Trophoblast cell (in vitro differentiated cells and primary cell): ENCODE measurements around the gene PLCL1.

Experiments used
- DNase-seq, 2 donors: peaks; one replicate each; pipeline ENCODE4 v3.0.0-alpha.2; 2016
- H2AFZ ChIP-seq: 2 replicates; pipeline ENCODE4 v1.6.1; 2013; ENCODE audit warnings: low read length, moderate library complexity, mild to moderate bottlenecking; ENCODE audit not compliant: insufficient read depth, poor library complexity
- H2AK5ac ChIP-seq: 2 replicates; pipeline ENCODE4 v1.6.1; 2013; ENCODE audit warnings: mild to moderate bottlenecking, low read length
- H2BK120ac ChIP-seq: 2 replicates; pipeline ENCODE4 v1.6.1; 2013; ENCODE audit warnings: low read length, mild to moderate bottlenecking, moderate library complexity; ENCODE audit not compliant: insufficient read depth, poor library complexity
- H2BK12ac ChIP-seq: 2 replicates; pipeline ENCODE4 v1.6.1; 2013; ENCODE audit warnings: mild to moderate bottlenecking, low read length, moderate library complexity
- H2BK5ac ChIP-seq: 2 replicates; pipeline ENCODE4 v1.6.1; 2013; ENCODE audit warnings: low read length, low read depth, moderate library complexity, mild to moderate bottlenecking; ENCODE audit not compliant: poor library complexity
- H3K14ac ChIP-seq: 2 replicates; pipeline ENCODE4 v1.6.1; 2013; ENCODE audit warnings: mild to moderate bottlenecking, low read length
- H3K18ac ChIP-seq: 2 replicates; pipeline ENCODE4 v1.6.1; 2013; ENCODE audit warnings: mild to moderate bottlenecking, low read length
- H3K23ac ChIP-seq: 2 replicates; pipeline ENCODE4 v1.6.1; 2013; ENCODE audit warnings: low read length
- H3K27ac ChIP-seq: 2 replicates; pipeline ENCODE4 v1.5.1; 2013; ENCODE audit warnings: low read depth, mild to moderate bottlenecking, inconsistent platforms, low read length, moderate library complexity
- H3K27me3 ChIP-seq: 2 replicates; pipeline ENCODE4 v1.6.1; 2013; ENCODE audit warnings: inconsistent platforms, mild to moderate bottlenecking, low read length, moderate library complexity; ENCODE audit not compliant: insufficient read depth
- H3K36me3 ChIP-seq, 2 experiments: 1 replicate in 1 of 2; 2 replicates in 1 of 2; pipeline ENCODE4 v1.6.1; 2013; ENCODE audit warnings: low read length in 2 of 2, mild to moderate bottlenecking in 2 of 2, moderate library complexity in 1 of 2; ENCODE audit not compliant: insufficient read depth in 2 of 2, control insufficient read depth in 1 of 2
- H3K4ac ChIP-seq: 2 replicates; pipeline ENCODE4 v1.6.1; 2013; ENCODE audit warnings: low read depth, mild to moderate bottlenecking, low read length, moderate library complexity
- H3K4me1 ChIP-seq, 2 experiments: 1 replicate in 1 of 2; 2 replicates in 1 of 2; pipeline ENCODE4 v1.6.1; 2013; ENCODE audit warnings: low read length in 2 of 2, mild to moderate bottlenecking in 2 of 2, moderate library complexity in 1 of 2; ENCODE audit not compliant: insufficient read depth in 2 of 2, control insufficient read depth in 1 of 2
- H3K4me2 ChIP-seq: 2 replicates; pipeline ENCODE4 v1.6.1; 2013; ENCODE audit warnings: inconsistent platforms, mild to moderate bottlenecking, low read length, moderate library complexity
- H3K4me3 ChIP-seq: 2 replicates; pipeline ENCODE4 v1.5.1; 2013; ENCODE audit warnings: mild to moderate bottlenecking, low read depth, low read length, inconsistent platforms
- H3K79me1 ChIP-seq: one replicate; pipeline ENCODE4 v1.6.1; 2013; ENCODE audit warnings: low read length
- H3K79me2 ChIP-seq: 2 replicates; pipeline ENCODE4 v1.6.1; 2013; ENCODE audit warnings: low read length, mild to moderate bottlenecking; ENCODE audit not compliant: control insufficient read depth, insufficient read depth, poor library complexity
- H3K9ac ChIP-seq: 2 replicates; pipeline ENCODE4 v1.6.1; 2013; ENCODE audit warnings: mild to moderate bottlenecking, low read length
- H3K9me3 ChIP-seq: 2 replicates; pipeline ENCODE4 v1.6.1; 2013; ENCODE audit warnings: low read depth, mild to moderate bottlenecking, control low read depth, inconsistent platforms, low read length; ENCODE audit not compliant: insufficient read depth
- H4K12ac ChIP-seq: 2 replicates; pipeline ENCODE4 v1.6.1; 2013; ENCODE audit warnings: low read depth, mild to moderate bottlenecking, low read length, moderate library complexity
- H4K8ac ChIP-seq: 2 replicates; pipeline ENCODE4 v1.6.1; 2013; ENCODE audit warnings: low read depth, mild to moderate bottlenecking, low read length, moderate library complexity
- H4K91ac ChIP-seq: one replicate; pipeline ENCODE4 v1.6.1; 2013; ENCODE audit warnings: low read depth, mild to moderate bottlenecking, low read length, moderate library complexity
- WGBS: extraction: QIAGEN DNeasy Blood & Tissue Kit; methylation state at CpG from one replicate; pipeline ENCODE4 v1.1.7; 2013; ENCODE audit warnings: missing lambda C conversion rate; ENCODE audit not compliant: insufficient read length, insufficient coverage; ENCODE audit errors: extremely low coverage; 5-methylcytosine and 5-hydroxymethylcytosine counted together

PLCL1 gene

DNA sequence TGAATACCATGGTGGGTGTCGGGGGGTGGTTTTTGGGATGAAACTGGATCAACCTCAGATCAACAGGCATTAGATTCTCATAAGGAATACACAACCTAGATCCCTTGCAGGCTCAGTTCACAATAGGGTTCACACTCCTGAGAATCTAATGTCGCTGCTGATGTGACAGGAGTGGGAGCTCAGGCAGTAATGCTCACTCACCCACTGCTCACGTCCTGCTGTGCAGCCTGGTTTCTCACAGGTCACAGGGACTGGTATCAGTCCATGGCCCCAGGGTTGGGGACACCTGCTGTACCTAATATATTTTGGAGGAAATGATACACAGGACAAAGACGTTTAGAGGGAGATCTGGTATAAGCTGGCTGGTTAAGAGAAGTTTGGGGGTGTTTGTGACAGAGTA is 338.8 kb downstream of the PLCL1 start:
- Histone ChIP-seq H3K79me2 (no peaks in the 10 kb centered on the region), H2BK12ac (no peak overlapping the region), H4K91ac (no peak overlapping the region), H3K27me3 (no peaks in the 10 kb centered on the region), H3K36me3 (no peaks in the 10 kb centered on the region), H3K4me3 (no peak overlapping the region), H3K79me1 (no peaks in the 10 kb centered on the region), H2BK120ac (no peak overlapping the region), H3K9me3 (no peaks in the 10 kb centered on the region), H2BK5ac (no peak overlapping the region), H2AK5ac (no peak overlapping the region), H3K4me1 (no peaks in the 10 kb centered on the region), H4K8ac (no peak overlapping the region), H4K12ac (no peak overlapping the region), H3K4me2 (no peak overlapping the region), H2AFZ (no peak overlapping the region), H3K18ac (no peak overlapping the region), H3K27ac (no peak overlapping the region), H3K4ac (no peak overlapping the region), H3K9ac (no peak overlapping the region), H3K14ac (no peak overlapping the region), H3K23ac (no peak overlapping the region)
- no CpG with 5 or more reads among the region's 4 CpGs for WGBS
- no peak for DNase-seq

- Histone ChIP-seq H3K9ac (no peak overlapping the region), H3K14ac (no peak overlapping the region), H3K36me3 (no peaks in the 10 kb centered on the region), H2BK120ac (no peak overlapping the region), H3K27ac (no peak overlapping the region), H3K27me3 (no peaks in the 10 kb centered on the region), H4K8ac (no peak overlapping the region), H2BK5ac (no peak overlapping the region), H3K23ac (no peak overlapping the region), H2AK5ac (no peak overlapping the region), H3K18ac (no peak overlapping the region), H3K79me1 (no peaks in the 10 kb centered on the region), H4K12ac (no peak overlapping the region), H3K4me1 (no peaks in the 10 kb centered on the region), H3K9me3 (no peaks in the 10 kb centered on the region), H2AFZ (no peak overlapping the region), H2BK12ac (no peak overlapping the region), H3K4ac (no peak overlapping the region), H4K91ac (no peak overlapping the region), H3K4me2 (no peak overlapping the region), H3K4me3 (no peak overlapping the region), H3K79me2 (no peaks in the 10 kb centered on the region)
- DNase-seq = no peak
- WGBS = 100% methylated on average over 1 of the region's 1 CpG
Observed at GRCh38 chr2:198143793-198144192, 339.4 kb downstream of the PLCL1 start.

GRCh38 chr2:198144660-198145059 is 340.3 kb downstream of the PLCL1 start:
- H3K79me2 ChIP-seq = no peaks in the 10 kb centered on the region
- H4K8ac ChIP-seq = no peak overlapping the region
- no peaks in the 10 kb centered on the region for H3K36me3 ChIP-seq
- H4K91ac ChIP-seq = no peak overlapping the region
- no CpG with 5 or more reads among the region's 3 CpGs for WGBS
- no peak overlapping the region for H3K4me2 ChIP-seq
- H3K27me3 ChIP-seq = no peaks in the 10 kb centered on the region
- no peak overlapping the region for H2BK120ac ChIP-seq
- H2AFZ ChIP-seq = no peak overlapping the region
- H3K23ac ChIP-seq = no peak overlapping the region
- no peak overlapping the region for H3K14ac ChIP-seq
- no peaks in the 10 kb centered on the region for H3K9me3 ChIP-seq
- H3K4me1 ChIP-seq = no peaks in the 10 kb centered on the region
- no peak overlapping the region for H4K12ac ChIP-seq
- no peak overlapping the region for H3K4me3 ChIP-seq
- no peak overlapping the region for H2BK12ac ChIP-seq
- H3K4ac ChIP-seq = no peak overlapping the region
- H2AK5ac ChIP-seq = no peak overlapping the region
- no peak overlapping the region for H3K18ac ChIP-seq
- DNase-seq = no peak
- no peak overlapping the region for H3K27ac ChIP-seq
- H2BK5ac ChIP-seq = no peak overlapping the region
- no peak overlapping the region for H3K9ac ChIP-seq
- H3K79me1 ChIP-seq = no peaks in the 10 kb centered on the region

GRCh38 chr2:198146346-198146940 is 342.1 kb downstream of the PLCL1 start:
- no peaks in the 10 kb centered on the region for H3K79me1 ChIP-seq
- no peak overlapping the region for H2AFZ ChIP-seq
- WGBS = no CpG with 5 or more reads among the region's 3 CpGs
- no peak overlapping the region for H4K91ac ChIP-seq
- no peak overlapping the region for H2BK12ac ChIP-seq
- H3K36me3 ChIP-seq = no peaks in the 10 kb centered on the region
- no peak overlapping the region for H3K23ac ChIP-seq
- no peaks in the 10 kb centered on the region for H3K9me3 ChIP-seq
- H2BK5ac ChIP-seq = no peak overlapping the region
- no peak overlapping the region for H3K4ac ChIP-seq
- no peaks in the 10 kb centered on the region for H3K79me2 ChIP-seq
- H3K14ac ChIP-seq = no peak overlapping the region
- no peak overlapping the region for H2AK5ac ChIP-seq
- H4K8ac ChIP-seq = no peak overlapping the region
- DNase-seq = peak in 1 of 2 donors; percentile 13
- no peak overlapping the region for H3K9ac ChIP-seq
- no peaks in the 10 kb centered on the region for H3K4me1 ChIP-seq
- H3K27ac ChIP-seq = no peak overlapping the region
- no peak overlapping the region for H2BK120ac ChIP-seq
- H3K4me3 ChIP-seq = no peak overlapping the region
- H3K27me3 ChIP-seq = no peaks in the 10 kb centered on the region
- H3K4me2 ChIP-seq = no peak overlapping the region
- no peak overlapping the region for H4K12ac ChIP-seq
- no peak overlapping the region for H3K18ac ChIP-seq
